ENCODE measurements around the gene ZNF488.

Gene ZNF488

GRCh38 chr10:47363781-47364180 is 20.3 kb downstream of the ZNF488 start:
- H3K9me2 ChIP-seq (ENCODE audit: low read depth, low read length), result no peaks in the 10 kb centered on the region

GRCh38 chr10:47362199-47362598 is 21.9 kb downstream of the ZNF488 start:
- Histone ChIP-seq H3K4me1 (ENCODE audit: insufficient read depth, low read length, severe bottlenecking) (no peaks in the 10 kb centered on the region), H3F3A (ENCODE audit: insufficient read depth, low read length) (no peaks in the 10 kb centered on the region), H3K4me2 (ENCODE audit: low read length) (no peak overlapping the region), H3K79me2 (ENCODE audit: insufficient read depth, low read length) (no peaks in the 10 kb centered on the region), H3K27me3 (ENCODE audit: insufficient read depth, low read length) (no peaks in the 10 kb centered on the region), H3K9ac (ENCODE audit: low read length) (no peak overlapping the region), H2AFZ (ENCODE audit: low read length) (no peak overlapping the region), H3K9me3 (ENCODE audit: low read length) (no peaks in the 10 kb centered on the region), H3K27ac (ENCODE audit: low read depth, low read length, poor library complexity, severe bottlenecking) (no peak overlapping the region), H3K9me2 (ENCODE audit: low read depth, low read length) (no peaks in the 10 kb centered on the region), H3K4me3 (ENCODE audit: low read depth, low read length, poor library complexity, severe bottlenecking) (no peak overlapping the region), H3K36me3 (ENCODE audit: insufficient read depth, low read length) (no peaks in the 10 kb centered on the region), H4K20me1 (ENCODE audit: insufficient read depth, low read length) (no peaks in the 10 kb centered on the region)
- TF ChIP-seq CTCF (IDR thresholded peaks at IDR 0.05; ENCODE audit: low read length) (no peak), EZH2 (IDR thresholded peaks at IDR 0.05; ENCODE audit: borderline replicate concordance, low read length) (no peak)

More at GRCh38 chr10:47363781-47364180, 20.3 kb downstream of the ZNF488 start:
- Histone ChIP-seq H3K9ac (ENCODE audit: low read length) (no peak overlapping the region), H4K20me1 (ENCODE audit: insufficient read depth, low read length) (no peaks in the 10 kb centered on the region), H3K79me2 (ENCODE audit: insufficient read depth, low read length) (no peaks in the 10 kb centered on the region), H3K4me2 (ENCODE audit: low read length) (no peak overlapping the region), H3K36me3 (ENCODE audit: insufficient read depth, low read length) (no peaks in the 10 kb centered on the region), H3K4me1 (ENCODE audit: insufficient read depth, low read length, severe bottlenecking) (no peaks in the 10 kb centered on the region), H3K27me3 (ENCODE audit: insufficient read depth, low read length) (no peaks in the 10 kb centered on the region), H3F3A (ENCODE audit: insufficient read depth, low read length) (no peaks in the 10 kb centered on the region), H3K27ac (ENCODE audit: low read depth, low read length, poor library complexity, severe bottlenecking) (no peak overlapping the region), H3K4me3 (ENCODE audit: low read depth, low read length, poor library complexity, severe bottlenecking) (no peak overlapping the region), H3K9me3 (ENCODE audit: low read length) (no peaks in the 10 kb centered on the region), H2AFZ (ENCODE audit: low read length) (no peak overlapping the region)
- TF ChIP-seq EZH2 (IDR thresholded peaks at IDR 0.05; ENCODE audit: borderline replicate concordance, low read length) (no peak), CTCF (IDR thresholded peaks at IDR 0.05; ENCODE audit: low read length) (no peak)

- H3K4me2 ChIP-seq (ENCODE audit: low read length), result no peak overlapping the region
- no peaks in the 10 kb centered on the region for H3K9me3 ChIP-seq (ENCODE audit: low read length)
- H4K20me1 ChIP-seq (ENCODE audit: insufficient read depth, low read length), result no peaks in the 10 kb centered on the region
- no peak overlapping the region for H3K9ac ChIP-seq (ENCODE audit: low read length)
- H3K79me2 ChIP-seq (ENCODE audit: insufficient read depth, low read length), result no peaks in the 10 kb centered on the region
- H3K9me2 ChIP-seq (ENCODE audit: low read depth, low read length), result no peaks in the 10 kb centered on the region
- H3K27me3 ChIP-seq (ENCODE audit: insufficient read depth, low read length), result no peaks in the 10 kb centered on the region
- no peaks in the 10 kb centered on the region for H3K4me1 ChIP-seq (ENCODE audit: insufficient read depth, low read length, severe bottlenecking)
- TF ChIP-seq CTCF (IDR thresholded peaks at IDR 0.05; ENCODE audit: low read length) (peak; percentile 83), EZH2 (IDR thresholded peaks at IDR 0.05; ENCODE audit: borderline replicate concordance, low read length) (no peak)
- H3K27ac ChIP-seq (ENCODE audit: low read depth, low read length, poor library complexity, severe bottlenecking), result no peak overlapping the region
- H3F3A ChIP-seq (ENCODE audit: insufficient read depth, low read length), result no peaks in the 10 kb centered on the region
- no peak overlapping the region for H2AFZ ChIP-seq (ENCODE audit: low read length)
- no peak overlapping the region for H3K4me3 ChIP-seq (ENCODE audit: low read depth, low read length, poor library complexity, severe bottlenecking)
- no peaks in the 10 kb centered on the region for H3K36me3 ChIP-seq (ENCODE audit: insufficient read depth, low read length)
These were observed 22.8 kb downstream of the ZNF488 start for GRCh38 chr10:47361293-47361692.
